ENCODE data around the gene NAXE. TPM values are rescaled to one million over a fixed set of nuclear protein-coding genes. Genes with fewer than 3 reads are reported as not detected.

NAXE gene
- total RNA-seq, 1 experiment from 2014 or later: 96.6 TPM

DNA sequence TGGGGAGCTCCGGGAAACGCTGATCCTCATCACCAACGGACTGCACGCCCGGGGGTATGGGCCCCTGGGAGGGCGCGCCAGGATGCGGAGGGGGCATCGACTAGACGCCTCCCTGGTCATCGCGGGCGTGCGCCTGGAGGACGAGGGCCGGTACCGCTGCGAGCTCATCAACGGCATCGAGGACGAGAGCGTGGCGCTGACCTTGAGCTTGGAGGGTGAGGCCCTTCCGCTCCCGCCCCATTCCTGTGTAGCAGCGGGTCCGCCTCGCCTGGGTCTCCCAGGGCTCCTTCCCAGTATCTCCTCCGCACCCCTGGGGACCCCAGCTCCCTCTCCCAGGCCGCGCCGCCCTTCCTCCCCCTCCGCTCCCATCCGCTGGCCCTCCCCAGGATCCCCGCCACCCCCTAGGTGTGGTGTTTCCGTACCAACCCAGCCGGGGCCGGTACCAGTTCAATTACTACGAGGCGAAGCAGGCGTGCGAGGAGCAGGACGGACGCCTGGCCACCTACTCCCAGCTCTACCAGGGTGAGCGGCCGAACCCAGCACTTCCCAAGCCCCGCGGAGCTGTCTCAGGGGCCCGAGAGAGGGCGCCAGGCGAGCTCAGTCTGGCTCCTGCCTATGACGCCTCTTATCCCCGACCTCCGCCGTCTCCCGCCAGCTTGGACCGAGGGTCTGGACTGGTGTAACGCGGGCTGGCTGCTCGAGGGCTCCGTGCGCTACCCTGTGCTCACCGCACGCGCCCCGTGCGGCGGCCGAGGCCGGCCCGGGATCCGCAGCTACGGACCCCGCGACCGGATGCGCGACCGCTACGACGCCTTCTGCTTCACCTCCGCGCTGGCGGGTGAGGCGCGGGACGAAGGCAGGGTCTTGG lies 32.6 kb downstream of the NAXE start:
- DNase-seq: peak; percentile 86
- Histone ChIP-seq H3K27me3 (ENCODE audit: insufficient read depth, low read length) (peaks cover 27% of the 10 kb centered on the region), H2AK5ac (ENCODE audit: insufficient read length, low read length) (no peak overlapping the region), H2AFZ (ENCODE audit: low read length) (no peak overlapping the region), H3K23me2 (ENCODE audit: insufficient read length, low read depth, low read length, poor library complexity, severe bottlenecking) (peaks cover 19% of the 10 kb centered on the region), H3K27ac (ENCODE audit: insufficient read length, low read depth, low read length) (no peak overlapping the region), H3K4ac (ENCODE audit: low read depth, low read length) (no peak overlapping the region), H3K79me2 (ENCODE audit: insufficient read depth, low read length) (no peaks in the 10 kb centered on the region), H2BK20ac (ENCODE audit: low read depth, low read length, poor library complexity, severe bottlenecking) (no peak overlapping the region), H3K9ac (ENCODE audit: extremely low read depth, insufficient read length, low read length) (no peak overlapping the region), H3K18ac (ENCODE audit: insufficient read length, low read depth, low read length) (no peak overlapping the region), H3K4me2 (ENCODE audit: insufficient read depth, insufficient read length, low read length) (peak overlapping the region; percentile 56), H3K4me1 (ENCODE audit: insufficient read depth, low read length) (no peaks in the 10 kb centered on the region), H4K91ac (ENCODE audit: insufficient read length, low read depth, low read length) (no peak overlapping the region), H3K79me1 (ENCODE audit: insufficient read depth, low read depth, low read length, poor library complexity, severe bottlenecking) (no peaks in the 10 kb centered on the region), H4K20me1 (ENCODE audit: control insufficient read depth, insufficient read depth, insufficient read length) (no peaks in the 10 kb centered on the region), H2BK15ac (ENCODE audit: low read depth, low read length) (no peak overlapping the region), H3T11ph (ENCODE audit: low read length) (no peak overlapping the region), H2BK12ac (ENCODE audit: insufficient read length, low read depth, low read length) (no peak overlapping the region), H4K8ac (replicated peaks; ENCODE audit: insufficient read length, low read depth, low read length) (no peak overlapping the region), H3K23ac (ENCODE audit: insufficient read length, low read depth, low read length) (no peak overlapping the region), H3K14ac (ENCODE audit: insufficient read depth, low read length) (peak overlapping the region; percentile 54; the same call in 1 of the 2 replicates), H2BK120ac (ENCODE audit: low read depth, low read length, poor library complexity, severe bottlenecking) (no peak overlapping the region), H4K5ac (ENCODE audit: insufficient read length, low read depth, low read length) (no peak overlapping the region), H3K9me3 (ENCODE audit: control insufficient read depth, low read depth, low read length) (no peaks in the 10 kb centered on the region), H2BK5ac (ENCODE audit: insufficient read length, low read length) (no peak overlapping the region), H3K56ac (ENCODE audit: insufficient read length, low read depth, low read length) (no peak overlapping the region)
- H3K4me1 Mint-ChIP-seq: peaks cover 10 to 12% of the 10 kb centered on the region in 2 experiments
- TF ChIP-seq, protein P1, sequence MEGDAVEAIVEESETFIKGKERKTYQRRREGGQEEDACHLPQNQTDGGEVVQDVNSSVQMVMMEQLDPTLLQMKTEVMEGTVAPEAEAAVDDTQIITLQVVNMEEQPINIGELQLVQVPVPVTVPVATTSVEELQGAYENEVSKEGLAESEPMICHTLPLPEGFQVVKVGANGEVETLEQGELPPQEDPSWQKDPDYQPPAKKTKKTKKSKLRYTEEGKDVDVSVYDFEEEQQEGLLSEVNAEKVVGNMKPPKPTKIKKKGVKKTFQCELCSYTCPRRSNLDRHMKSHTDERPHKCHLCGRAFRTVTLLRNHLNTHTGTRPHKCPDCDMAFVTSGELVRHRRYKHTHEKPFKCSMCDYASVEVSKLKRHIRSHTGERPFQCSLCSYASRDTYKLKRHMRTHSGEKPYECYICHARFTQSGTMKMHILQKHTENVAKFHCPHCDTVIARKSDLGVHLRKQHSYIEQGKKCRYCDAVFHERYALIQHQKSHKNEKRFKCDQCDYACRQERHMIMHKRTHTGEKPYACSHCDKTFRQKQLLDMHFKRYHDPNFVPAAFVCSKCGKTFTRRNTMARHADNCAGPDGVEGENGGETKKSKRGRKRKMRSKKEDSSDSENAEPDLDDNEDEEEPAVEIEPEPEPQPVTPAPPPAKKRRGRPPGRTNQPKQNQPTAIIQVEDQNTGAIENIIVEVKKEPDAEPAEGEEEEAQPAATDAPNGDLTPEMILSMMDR (conservative IDR thresholded peaks at IDR 0.05): peak; percentile 61
- no peaks in the 10 kb centered on the region for H3K36me3 Mint-ChIP-seq (ENCODE audit: insufficient read depth in 1 of 3, low read depth in 3 of 3)
- H3K27me3 Mint-ChIP-seq (ENCODE audit: low read depth): peaks cover 94% of the 10 kb centered on the region
- peak overlapping the region; percentile 61 to 82 for H3K4me3 Mint-ChIP-seq
- WGBS (ENCODE audit: extremely low coverage, insufficient read length, low lambda C conversion rate): no CpG with 5 or more reads among the region's 87 CpGs
- no peak overlapping the region; a peak in 1 of 7 replicates for H3K27ac Mint-ChIP-seq
- no peaks in the 10 kb centered on the region; a peak in 1 of 5 replicates for H3K9me3 Mint-ChIP-seq

Data from H9 (cell line).